Central memory CD4-positive, alpha-beta T cell (primary cell): ENCODE measurements around the gene SOWAHA.

Experiments used
- DNase-seq: peaks from one replicate; pipeline ENCODE4 v3.0.0; 2022
- total RNA-seq, 3 experiments: gene quantifications; one replicate each; lab custom pipeline; 2026; lab: John Stamatoyannopoulos, UW

The SOWAHA gene
- total RNA-seq, result 0 to 0.19 (median 0) reads per million in 3 experiments

- DNase-seq, result no peak
These were observed at the start of gene SOWAHA for GRCh38 chr5:132812781-132813598. SOWAHA (plus strand) TSS chr5:132813302; CDS start chr5:132813622, 320 bp downstream.

- DNase-seq, result no peak
These were observed 49.1 kb upstream of the SOWAHA start for GRCh38 chr5:132764051-132764450.

- no peak for DNase-seq
These were observed 48.3 kb upstream of the SOWAHA start for GRCh38 chr5:132764671-132765238.

DNA sequence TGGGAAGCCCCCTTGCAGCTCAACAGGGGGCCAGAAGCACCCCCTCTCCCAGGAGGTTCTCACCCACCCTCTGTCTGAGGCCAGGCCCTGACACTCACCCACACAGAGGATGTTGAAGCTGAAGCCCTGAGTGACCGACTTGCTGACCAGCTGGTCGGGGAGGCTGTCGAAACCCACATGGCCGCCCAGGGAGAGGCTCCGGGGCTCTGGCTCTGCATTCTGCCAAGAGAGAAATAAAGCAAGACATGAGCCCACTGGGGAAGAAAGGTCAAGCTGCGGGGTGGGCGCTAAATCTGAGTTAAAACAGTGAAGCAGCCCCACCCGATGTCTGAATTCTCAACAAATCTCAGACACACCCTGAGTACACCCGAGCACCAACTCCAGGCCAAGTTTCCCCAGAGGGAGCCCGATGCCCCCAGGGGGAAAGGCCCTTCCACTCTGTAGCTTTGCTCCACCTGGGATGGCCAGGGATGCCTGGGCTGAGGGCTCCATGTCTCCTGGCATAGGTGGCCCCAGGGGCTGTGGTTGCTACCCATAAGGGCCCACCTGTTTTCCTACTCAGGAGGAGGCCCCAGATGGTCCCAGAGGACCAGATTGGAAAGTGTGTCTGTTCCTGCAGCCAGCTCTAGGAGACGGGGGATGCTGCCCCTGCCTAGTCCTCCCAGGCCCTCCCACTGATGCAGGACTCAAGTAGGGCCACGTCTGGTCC is 47.6 kb upstream of the SOWAHA start:
- no peak for DNase-seq

GRCh38 chr5:132766020-132766805 is 46.9 kb upstream of the SOWAHA start:
- DNase-seq, result no peak

DNA sequence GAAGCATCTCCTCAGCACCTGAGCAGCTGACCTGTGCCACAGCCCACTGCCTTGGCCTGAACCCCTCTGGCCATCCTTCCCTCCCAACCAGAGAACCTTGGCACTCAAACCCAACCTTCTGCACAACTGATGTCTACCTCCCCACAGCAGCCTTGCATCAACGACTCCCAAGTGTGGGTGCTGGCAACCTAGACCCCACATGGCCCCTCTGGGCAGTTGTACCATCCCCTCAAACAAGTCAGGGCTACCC is 46.4 kb upstream of the SOWAHA start:
- DNase-seq, result no peak

GRCh38 chr5:132767150-132767549 is 46.0 kb upstream of the SOWAHA start:
- DNase-seq, result no peak

DNA sequence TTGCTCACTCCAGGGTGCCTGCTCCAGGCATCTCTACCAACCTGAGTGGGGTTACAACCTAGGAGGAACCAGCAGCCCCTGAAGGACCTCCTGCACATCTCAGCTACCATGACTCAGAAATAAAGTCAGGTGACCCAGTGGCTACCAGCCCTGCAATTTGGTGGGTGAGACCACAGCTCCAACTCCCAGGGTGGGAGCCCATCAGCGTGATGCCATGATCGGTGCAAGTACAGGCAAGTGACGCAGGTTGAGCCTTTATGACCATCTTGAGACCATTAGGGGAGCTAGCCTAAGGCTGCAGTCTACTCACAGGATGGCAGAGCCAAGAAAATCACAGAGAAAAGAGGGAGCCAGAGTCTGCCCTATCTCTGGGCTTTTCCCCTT is 44.6 kb upstream of the SOWAHA start:
- DNase-seq, result no peak

DNA sequence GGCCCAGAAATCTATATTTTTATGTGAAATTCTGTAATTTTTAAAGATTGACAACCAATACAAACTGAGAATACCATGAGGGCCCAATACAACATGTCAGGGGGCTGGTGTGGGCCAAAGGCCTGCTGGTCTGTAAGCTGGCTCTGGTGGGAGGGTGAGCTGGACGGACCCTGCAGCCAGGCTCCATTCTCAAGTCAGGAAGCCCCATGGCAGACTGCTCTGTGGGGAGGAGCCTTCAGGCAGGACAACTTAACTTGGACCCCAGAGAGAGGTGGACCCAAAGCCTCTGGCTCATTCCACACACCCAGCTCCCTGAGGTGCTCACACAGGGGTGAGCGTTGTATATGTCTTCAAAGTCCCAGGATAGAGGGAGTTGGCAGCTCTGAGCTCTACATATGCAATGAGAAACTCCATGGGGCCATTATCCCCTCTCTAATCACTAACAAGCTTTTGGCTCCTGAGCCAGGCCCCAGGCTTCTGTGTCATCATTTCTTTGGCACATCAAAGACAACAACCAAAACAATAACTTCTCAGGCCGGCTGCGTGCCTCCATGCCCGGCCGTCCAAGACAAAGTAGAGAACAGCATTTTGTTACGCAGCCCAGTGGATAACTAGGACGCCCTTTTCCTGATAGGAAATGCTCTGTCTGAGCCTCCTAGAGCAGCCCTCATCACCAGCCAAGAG is 42.5 kb upstream of the SOWAHA start:
- no peak for DNase-seq

DNA sequence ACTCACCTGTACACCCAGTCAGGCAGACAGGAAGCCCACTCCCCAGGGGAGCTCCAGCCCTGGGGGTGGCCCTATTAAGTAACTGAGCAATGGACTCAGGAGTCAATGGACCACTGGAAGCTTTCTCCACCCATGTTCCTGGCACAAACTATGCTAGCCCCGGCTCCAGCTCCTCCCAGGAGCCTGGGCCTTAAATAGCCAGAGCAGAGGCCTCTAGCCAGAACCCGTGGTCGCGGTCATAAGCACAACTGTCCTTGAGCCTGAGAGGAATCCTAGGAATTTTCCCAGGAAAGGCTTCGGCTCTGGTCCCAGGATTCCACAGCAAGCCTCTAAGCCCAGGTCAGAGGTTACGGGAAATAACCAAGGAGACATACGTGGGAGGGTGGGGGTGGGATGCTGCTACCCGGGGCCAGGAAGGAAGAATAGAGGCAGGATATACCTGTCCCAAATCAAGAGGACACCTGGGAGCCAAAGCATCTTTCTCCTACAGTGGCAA is 41.6 kb upstream of the SOWAHA start:
- no peak for DNase-seq

DNA sequence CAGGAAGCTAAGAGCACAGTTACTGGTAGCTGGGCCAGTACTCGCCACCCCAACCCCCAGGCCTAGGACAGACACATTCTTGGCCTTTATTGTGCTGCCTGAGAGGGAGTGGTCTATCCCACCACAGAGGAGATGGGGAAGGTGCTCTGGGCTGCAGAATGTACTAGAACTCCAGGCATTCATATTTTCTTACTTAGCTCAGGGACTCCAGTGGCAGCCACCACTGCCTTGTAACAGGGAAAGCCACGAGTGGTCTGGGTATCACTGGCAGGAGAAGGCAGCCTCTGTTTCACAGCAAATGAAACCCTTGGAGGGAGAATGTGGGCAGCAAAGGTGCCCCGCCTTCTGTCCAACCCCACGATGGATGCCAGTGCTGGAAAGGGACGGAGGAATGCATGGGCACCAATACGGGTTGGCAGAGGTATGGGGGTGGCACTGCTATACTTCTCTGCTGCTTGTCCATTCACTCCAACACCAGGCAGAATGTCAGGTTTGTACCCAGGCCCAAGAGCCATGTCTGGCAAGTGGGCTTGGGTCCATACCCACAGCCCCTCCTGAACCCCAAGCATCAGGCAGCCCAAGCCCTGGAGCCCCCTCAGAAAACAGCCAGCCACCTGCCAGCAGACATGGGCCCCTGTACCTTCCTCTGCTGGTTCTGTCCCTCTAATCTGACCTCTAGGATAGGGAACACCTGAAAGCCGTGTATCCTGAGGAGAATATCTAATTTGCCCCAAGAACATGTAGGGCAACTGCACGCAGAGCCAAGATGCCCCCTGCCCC is 40.6 kb upstream of the SOWAHA start:
- DNase-seq, result no peak

- no peak for DNase-seq
These were observed 40.0 kb upstream of the SOWAHA start for GRCh38 chr5:132773114-132773513.

DNA sequence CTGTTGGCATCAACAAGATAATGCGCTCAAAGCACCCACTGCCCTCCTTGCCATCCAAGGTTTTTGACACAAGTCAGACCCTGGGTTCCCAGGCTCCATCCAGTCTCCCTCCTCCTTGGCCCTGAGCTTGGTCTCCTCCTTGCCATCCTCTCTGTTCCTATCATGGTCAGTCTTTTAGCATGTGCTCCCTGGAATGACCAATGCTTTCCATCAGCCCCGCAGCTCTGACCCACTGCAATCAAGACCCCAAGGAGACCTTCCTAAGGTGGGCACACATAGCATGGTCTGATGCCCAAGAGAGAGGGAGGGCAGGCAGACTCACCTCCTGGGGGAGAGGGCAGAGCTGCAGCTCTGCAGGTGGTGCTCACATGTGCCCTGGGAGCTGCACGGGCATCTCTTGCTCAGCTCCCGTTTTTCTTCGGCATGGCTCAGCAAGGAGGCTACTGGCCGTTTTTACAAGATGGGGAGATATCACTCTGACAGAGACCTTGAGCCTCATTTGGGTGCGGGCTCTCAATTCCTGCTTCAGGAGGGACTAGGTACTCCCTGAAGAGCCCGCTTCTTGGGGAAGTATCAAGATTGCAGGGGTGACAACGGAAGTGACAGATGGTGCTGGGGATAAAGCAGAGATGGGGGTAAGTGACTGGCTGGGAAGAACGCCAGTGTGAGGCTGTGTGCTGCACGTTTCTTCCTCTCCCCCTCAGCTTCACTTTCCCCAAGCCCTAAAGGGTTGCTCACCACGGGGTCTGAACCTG is 39.3 kb upstream of the SOWAHA start:
- DNase-seq, result no peak

DNA sequence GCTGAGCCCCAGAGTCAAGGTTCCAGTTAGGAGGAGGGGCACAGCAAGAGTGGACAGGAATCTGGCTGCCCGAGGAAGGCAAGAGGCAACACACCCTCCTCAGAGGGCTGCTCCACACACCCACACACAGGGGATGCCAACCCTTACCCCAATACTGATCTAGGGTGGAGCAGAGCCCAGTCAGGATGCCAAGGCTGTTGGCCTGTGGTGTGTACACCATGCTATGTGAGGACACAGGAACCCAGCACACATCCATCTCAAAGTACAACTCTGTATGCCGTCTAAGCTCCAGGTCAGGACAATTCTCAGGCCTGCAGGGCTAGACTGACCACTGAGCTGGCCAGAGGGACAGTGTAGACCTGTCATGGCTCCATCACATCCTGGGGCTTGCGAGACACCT is 38.7 kb upstream of the SOWAHA start:
- no peak for DNase-seq

GRCh38 chr5:132774896-132775295 is 38.2 kb upstream of the SOWAHA start:
- DNase-seq, result no peak

DNA sequence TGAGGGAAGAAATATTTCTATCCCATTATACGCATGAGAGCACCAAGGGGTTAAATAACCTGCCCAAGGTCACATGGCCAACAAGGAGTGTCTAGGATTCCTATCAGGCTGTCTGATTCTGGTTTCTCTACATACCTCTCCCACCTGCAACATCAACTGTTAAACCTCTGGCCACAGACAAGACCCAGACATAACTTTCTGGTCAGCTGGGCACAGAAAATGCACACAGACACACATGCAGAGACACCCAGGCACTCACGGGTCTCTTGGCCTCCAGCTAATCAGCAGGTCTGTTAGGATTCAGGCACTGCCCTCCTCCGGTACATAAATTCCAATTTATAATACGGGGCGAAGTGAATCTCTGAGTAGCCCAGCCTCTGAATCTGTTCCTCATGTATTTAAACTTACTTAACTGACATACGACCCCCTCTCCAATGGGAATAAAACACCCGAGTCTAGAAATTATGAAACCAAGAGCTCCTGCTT is 37.6 kb upstream of the SOWAHA start:
- DNase-seq, result no peak

GRCh38 chr5:132776131-132776937 is 36.8 kb upstream of the SOWAHA start:
- no peak for DNase-seq

DNA sequence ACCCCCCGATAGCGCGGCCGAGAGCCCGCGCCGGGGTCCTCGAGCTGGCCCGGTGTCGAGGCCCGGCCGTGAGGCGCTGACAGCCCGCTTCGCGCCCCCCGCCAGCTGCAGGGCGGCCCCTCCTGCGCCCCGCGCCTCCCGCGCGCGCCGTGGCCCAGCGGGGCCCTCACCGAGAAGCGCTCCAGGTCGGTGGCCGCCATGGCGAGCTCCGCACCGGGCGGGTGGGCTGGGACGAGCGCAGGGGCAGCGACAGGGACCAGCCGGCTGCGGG is 36.2 kb upstream of the SOWAHA start:
- DNase-seq, result peak; percentile 3

DNA sequence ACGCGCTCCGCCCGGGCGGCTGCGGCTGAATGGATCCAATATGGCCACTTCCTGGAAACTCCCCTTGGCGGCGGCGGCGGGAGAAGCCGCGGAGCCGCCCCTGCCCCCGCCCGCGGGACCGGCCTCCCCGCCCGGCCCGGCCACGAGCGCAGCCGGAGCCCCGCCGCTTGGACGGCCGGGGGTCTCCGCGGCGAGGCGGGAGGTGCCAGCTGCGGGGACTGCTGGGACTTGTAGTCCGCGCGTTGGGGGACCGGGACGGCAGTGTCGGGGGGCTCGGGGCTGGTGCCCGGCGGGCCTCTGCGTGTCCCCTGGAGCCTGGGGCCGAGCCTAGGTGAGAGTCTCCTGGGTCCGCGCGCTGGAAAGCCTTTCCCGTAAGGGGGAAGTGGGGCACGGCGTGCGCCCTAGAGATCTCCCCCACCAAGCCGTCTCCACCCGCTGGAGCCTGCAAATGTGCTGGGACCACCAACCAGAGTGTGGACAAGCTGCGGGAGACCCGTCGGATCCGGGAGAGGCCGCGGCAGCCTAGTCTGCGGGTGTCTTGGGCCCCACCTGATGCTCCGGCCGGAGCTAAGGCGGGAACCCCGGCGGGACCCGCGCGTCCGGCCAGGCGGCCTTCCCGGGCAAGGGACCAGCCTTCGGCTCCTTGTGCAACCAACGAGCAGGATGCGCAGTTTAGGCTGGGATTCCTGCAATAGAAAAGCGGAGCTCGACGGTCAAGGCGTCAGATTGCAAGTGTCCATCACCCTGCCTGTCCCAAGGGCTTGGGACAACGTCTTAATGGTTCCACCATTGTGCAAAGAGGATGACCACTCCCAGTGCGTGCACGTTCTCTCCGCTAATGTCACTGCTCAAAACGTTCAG is 35.7 kb upstream of the SOWAHA start, which contains the start of gene SEPTIN8:
Gene SEPTIN8, minus strand, starts transcription at position 31 of the 861 bp plus-strand sequence. CDS start 102 bp downstream, outside the sequence.
- peak; percentile 50 for DNase-seq
